HepG2 (cell line): ENCODE results near the gene TMEM62.

Experiments
- CHD2 ChIP-seq: IDR thresholded peaks from 2 replicates; pipeline ENCODE4 v1.6.1; 2011; ENCODE audit warnings: low read depth, low read length, improper control_type of control experiment
- CTCF ChIP-seq: sonication (generic); formaldehyde crosslinking; IDR thresholded peaks from 2 replicates; pipeline ENCODE4 v1.5.0; 2020; ENCODE audit warnings: mild to moderate bottlenecking, missing genetic modification reagents, moderate library complexity
- MTA1 ChIP-seq: sonication (generic); formaldehyde crosslinking; IDR thresholded peaks from 2 replicates; pipeline ENCODE4 v1.4.0; 2020; ENCODE audit warnings: missing genetic modification reagents, mild to moderate bottlenecking, borderline replicate concordance
- NR1H2 ChIP-seq: sonication (generic); formaldehyde crosslinking; IDR thresholded peaks from 2 replicates; pipeline ENCODE4 v1.8.1; 2022; ENCODE audit warnings: low read depth, missing genetic modification reagents, borderline replicate concordance
- POLR2AphosphoS5 ChIP-seq: IDR thresholded peaks from 2 replicates; pipeline ENCODE4 v1.6.1; 2012; ENCODE audit warnings: low read depth, low read length
- SMARCE1 ChIP-seq: fragments of 450-650 bp; IDR thresholded peaks from 2 replicates; pipeline ENCODE4 v1.6.1; 2017; ENCODE audit warnings: borderline replicate concordance
- ZBTB20 ChIP-seq: sonication (generic); formaldehyde crosslinking; IDR thresholded peaks from 2 replicates; pipeline ENCODE4 v1.8.1; 2023; ENCODE audit warnings: missing genetic modification reagents, low read depth, mild to moderate bottlenecking, borderline replicate concordance
- ZC3H4 ChIP-seq: sonication (generic); formaldehyde crosslinking; IDR thresholded peaks from 2 replicates; pipeline ENCODE4 v1.4.0; 2020; ENCODE audit warnings: missing genetic modification reagents, borderline replicate concordance
- ZNF670 ChIP-seq: sonication (generic); formaldehyde crosslinking; IDR thresholded peaks from 2 replicates; pipeline ENCODE4 v1.8.0; 2022; ENCODE audit warnings: mild to moderate bottlenecking, missing genetic modification reagents, borderline replicate concordance
- TF ChIP-seq, protein P1 (sequence below): sonication (generic); formaldehyde crosslinking; IDR thresholded peaks from 2 replicates; pipeline ENCODE4 v1.5.1; 2020; ENCODE audit warnings: mild to moderate bottlenecking, moderate library complexity, missing genetic modification reagents
- TF ChIP-seq, protein P2 (sequence below): sonication (generic); formaldehyde crosslinking; IDR thresholded peaks from 2 replicates; pipeline ENCODE4 v1.8.1; 2022; ENCODE audit warnings: mild to moderate bottlenecking, missing genetic modification reagents

GRCh38 chr15:43091859-43092258 is 41.5 kb upstream of the TMEM62 start:
- TF ChIP-seq CTCF (CRISPR knock-in tag) (no peak), ZBTB20 (CRISPR knock-in tag) (no peak), ZNF670 (CRISPR knock-in tag) (no peak), NR1H2 (CRISPR knock-in tag) (no peak), POLR2AphosphoS5 (no peak), ZC3H4 (CRISPR knock-in tag) (no peak), SMARCE1 (no peak), MTA1 (CRISPR knock-in tag) (no peak), CHD2 (no peak)
- TF ChIP-seq, protein P1, sequence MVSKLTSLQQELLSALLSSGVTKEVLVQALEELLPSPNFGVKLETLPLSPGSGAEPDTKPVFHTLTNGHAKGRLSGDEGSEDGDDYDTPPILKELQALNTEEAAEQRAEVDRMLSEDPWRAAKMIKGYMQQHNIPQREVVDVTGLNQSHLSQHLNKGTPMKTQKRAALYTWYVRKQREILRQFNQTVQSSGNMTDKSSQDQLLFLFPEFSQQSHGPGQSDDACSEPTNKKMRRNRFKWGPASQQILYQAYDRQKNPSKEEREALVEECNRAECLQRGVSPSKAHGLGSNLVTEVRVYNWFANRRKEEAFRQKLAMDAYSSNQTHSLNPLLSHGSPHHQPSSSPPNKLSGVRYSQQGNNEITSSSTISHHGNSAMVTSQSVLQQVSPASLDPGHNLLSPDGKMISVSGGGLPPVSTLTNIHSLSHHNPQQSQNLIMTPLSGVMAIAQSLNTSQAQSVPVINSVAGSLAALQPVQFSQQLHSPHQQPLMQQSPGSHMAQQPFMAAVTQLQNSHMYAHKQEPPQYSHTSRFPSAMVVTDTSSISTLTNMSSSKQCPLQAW (CRISPR knock-in tag), result no peak
- TF ChIP-seq, protein P2, sequence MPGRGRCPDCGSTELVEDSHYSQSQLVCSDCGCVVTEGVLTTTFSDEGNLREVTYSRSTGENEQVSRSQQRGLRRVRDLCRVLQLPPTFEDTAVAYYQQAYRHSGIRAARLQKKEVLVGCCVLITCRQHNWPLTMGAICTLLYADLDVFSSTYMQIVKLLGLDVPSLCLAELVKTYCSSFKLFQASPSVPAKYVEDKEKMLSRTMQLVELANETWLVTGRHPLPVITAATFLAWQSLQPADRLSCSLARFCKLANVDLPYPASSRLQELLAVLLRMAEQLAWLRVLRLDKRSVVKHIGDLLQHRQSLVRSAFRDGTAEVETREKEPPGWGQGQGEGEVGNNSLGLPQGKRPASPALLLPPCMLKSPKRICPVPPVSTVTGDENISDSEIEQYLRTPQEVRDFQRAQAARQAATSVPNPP (CRISPR knock-in tag), result no peak
